ENCODE results near the gene IL1RAPL2.

- no peak for TF ChIP-seq CTCF (IDR thresholded peaks at IDR 0.05)
- no peak for TF ChIP-seq POLR2A (IDR thresholded peaks at IDR 0.05)
Measured at GRCh38 chrX:105116486-105116885, 550.5 kb downstream of the IL1RAPL2 start.
